AG10803 (cell line): ENCODE data around the gene FYB1.

Experiments used
- DNase-seq: peaks from one replicate; pipeline ENCODE4 v3.0.0; 2010; ENCODE audit warnings: low read depth
- H3K4me3 ChIP-seq: 2 replicates; pipeline ENCODE4 v1.5.1; 2011; ENCODE audit warnings: mild to moderate bottlenecking, low read length, control low read depth
- CTCF ChIP-seq: conservative IDR thresholded peaks from 2 replicates; pipeline ENCODE4 v1.5.1; 2011; ENCODE audit warnings: mild to moderate bottlenecking, low read length, control low read depth, inconsistent platforms

The FYB1 gene

GRCh38 chr5:39108987-39109386, 110.4 kb downstream of the FYB1 start:
- H3K4me3 ChIP-seq, result no peak overlapping the region
- DNase-seq, result no peak
- TF ChIP-seq CTCF, result no peak

GRCh38 chr5:39107350-39107749, 112.0 kb downstream of the FYB1 start:
- TF ChIP-seq CTCF, result no peak
- no peak overlapping the region for H3K4me3 ChIP-seq
- DNase-seq, result no peak

- no peak overlapping the region for H3K4me3 ChIP-seq
- no peak for DNase-seq
- TF ChIP-seq CTCF, result peak; percentile 45
These were observed 113.0 kb downstream of the FYB1 start for GRCh38 chr5:39106322-39106721.

GRCh38 chr5:39104221-39104620, 115.1 kb downstream of the FYB1 start:
- DNase-seq, result no peak
- H3K4me3 ChIP-seq, result no peak overlapping the region
- TF ChIP-seq CTCF, result no peak

GRCh38 chr5:39102684-39103155, 116.6 kb downstream of the FYB1 start:
- DNase-seq, result no peak
- no peak overlapping the region for H3K4me3 ChIP-seq
- no peak for TF ChIP-seq CTCF

GRCh38 chr5:39100851-39101396, 118.4 kb downstream of the FYB1 start:
- no peak overlapping the region for H3K4me3 ChIP-seq
- TF ChIP-seq CTCF, result no peak
- DNase-seq, result peak; percentile 97

- TF ChIP-seq CTCF, result no peak
These were observed 119.0 kb downstream of the FYB1 start for GRCh38 chr5:39100301-39100850.

More at GRCh38 chr5:39100301-39100850, 119.0 kb downstream of the FYB1 start:
- no peak for DNase-seq
- H3K4me3 ChIP-seq, result no peak overlapping the region
